Measurements from ENCODE around the gene CNBP.
A peak's percentile ranks its signal among the peaks of the same experiment; 100 is the strongest.

Gene CNBP

GRCh38 chr3:129130291-129130813 is 53.3 kb downstream of the CNBP start:
- no peak for DNase-seq

GRCh38 chr3:129128357-129129155 is 55.1 kb downstream of the CNBP start:
- DNase-seq, result no peak

- no peak for DNase-seq
Measured at GRCh38 chr3:129126726-129127280, 56.9 kb downstream of the CNBP start.

GRCh38 chr3:129123314-129124060 is 60.2 kb downstream of the CNBP start:
- DNase-seq, result no peak

- DNase-seq, result no peak
Measured at GRCh38 chr3:129122412-129123011, 61.2 kb downstream of the CNBP start.

GRCh38 chr3:129121792-129122411 is 61.8 kb downstream of the CNBP start, which contains the start of gene RAB43:
TSS of gene RAB43 (minus strand) at chr3:129121804. CDS start at chr3:129121489, 315 bp downstream.
- peak; percentile 80 to 85 for DNase-seq

- no peak for DNase-seq
Measured at GRCh38 chr3:129121016-129121791, 62.5 kb downstream of the CNBP start.

- DNase-seq, result peak; percentile 92 to 95
Measured at GRCh38 chr3:129120254-129121004, 63.3 kb downstream of the CNBP start.

GRCh38 chr3:129119365-129120100 is 64.2 kb downstream of the CNBP start:
- DNase-seq, result peak; percentile 35 to 45

- peak in 1 of 2 experiments; percentile 41 for DNase-seq
Measured at GRCh38 chr3:129118745-129119144, 65.0 kb downstream of the CNBP start.
